Endothelial cell of umbilical vein (primary cell): Measurements from ENCODE around the gene NR3C1. TPM values are rescaled to one million over a fixed set of nuclear protein-coding genes. Genes with fewer than 3 reads are reported as not detected.

ENCODE experiments used
- BruUV-seq: library from RNA; stranded (reverse); fragments of 400-500 nt; replicated peaks from 2 replicates; lab custom pipeline; 2021; lab: Mats Ljungman, UMichigan
- CTCF ChIA-PET: fragments of 300-600, 350-600 bp; sonication (Branson Sonifier 250); formaldehyde crosslinking; loops from one replicate; lab custom pipeline; 2021; ENCODE audit warnings: antibody characterized with exemption, inconsistent platforms; lab: Charles Lee
- POLR2A ChIA-PET: fragments of 300-600, 350-600 bp; sonication (Branson Sonifier 250); formaldehyde crosslinking; loops from one replicate; lab custom pipeline; 2021; ENCODE audit warnings: antibody characterized with exemption, inconsistent platforms; lab: Charles Lee
- DNase-seq: peaks from one replicate; pipeline ENCODE4 v3.0.0-alpha.2; 2011; ENCODE audit warnings: low read depth, low spot score
- FAIRE-seq: peaks from 2 replicates; lab custom pipeline; 2011; peaks lifted over from hg19 to GRCh38; lab: Jason Lieb, UNC
- H2AFZ ChIP-seq: 2 replicates; pipeline ENCODE4 v1.6.0; 2012; ENCODE audit warnings: low read depth, low read length, control low read depth, inconsistent platforms
- H3K27ac ChIP-seq: 2 replicates; pipeline ENCODE4 v1.5.1; 2011; ENCODE audit warnings: low read depth, mild to moderate bottlenecking, control low read depth, low read length, moderate library complexity; ENCODE audit not compliant: insufficient read depth
- H3K27me3 ChIP-seq, 2 experiments: 2 replicates each; pipeline versions ENCODE4 v1.6.0 to v1.6.1; 2011; ENCODE audit warnings: low read length in 2 of 2, mixed read lengths in 1 of 2; ENCODE audit not compliant: control insufficient read depth in 2 of 2, insufficient read depth in 2 of 2
- H3K36me3 ChIP-seq, 2 experiments: 2 replicates in 1 of 2; 3 replicates in 1 of 2; pipeline ENCODE4 v1.5.1; 2011; ENCODE audit warnings: low read length in 2 of 2, mild to moderate bottlenecking in 1 of 2, moderate library complexity in 1 of 2; ENCODE audit not compliant: control insufficient read depth in 2 of 2, insufficient read depth in 2 of 2; ENCODE audit errors: extremely low read depth in 1 of 2
- H3K4me1 ChIP-seq: 3 replicates; pipeline ENCODE4 v1.5.1; 2011; ENCODE audit warnings: mild to moderate bottlenecking, low read length; ENCODE audit not compliant: control insufficient read depth, insufficient read depth; ENCODE audit errors: extremely low read depth
- H3K4me2 ChIP-seq: 2 replicates; pipeline ENCODE4 v1.6.1; 2011; ENCODE audit warnings: low read length, control low read depth, mixed read lengths; ENCODE audit not compliant: insufficient read depth
- H3K4me3 ChIP-seq, 3 experiments: fragments of 200-600 bp in 1 of 3; sonication (generic), shearing (Covaris generic) in 1 of 3; replicated peaks in 1 of 3; 2 replicates each; pipeline ENCODE4 v1.5.1; 2011 to 2016; ENCODE audit warnings: control low read depth in 3 of 3, low read length in 3 of 3, mild to moderate bottlenecking in 2 of 3, inconsistent platforms in 1 of 3, low read depth in 1 of 3, moderate library complexity in 1 of 3; ENCODE audit not compliant: insufficient read depth in 1 of 3
- H3K79me2 ChIP-seq: 2 replicates; pipeline ENCODE4 v1.6.0; 2012; ENCODE audit warnings: low read length, inconsistent platforms; ENCODE audit not compliant: control insufficient read depth, insufficient read depth
- H3K9ac ChIP-seq: replicated peaks from 2 replicates; pipeline ENCODE3; 2011; ENCODE audit warnings: low read length, control low read depth; ENCODE audit not compliant: insufficient read depth; ENCODE audit errors: extremely low read depth
- H3K9me1 ChIP-seq: replicated peaks from 3 replicates; pipeline ENCODE4 v1.6.0; 2011; ENCODE audit warnings: mild to moderate bottlenecking, low read length; ENCODE audit not compliant: control insufficient read depth, insufficient read depth; ENCODE audit errors: extremely low read depth
- H3K9me3 ChIP-seq: replicated peaks from 2 replicates; pipeline ENCODE4 v1.5.1; 2012; ENCODE audit warnings: low read length, inconsistent platforms; ENCODE audit not compliant: control insufficient read depth, insufficient read depth
- H4K20me1 ChIP-seq: replicated peaks from 2 replicates; pipeline ENCODE3; 2011; ENCODE audit warnings: mild to moderate bottlenecking, low read length; ENCODE audit not compliant: control insufficient read depth, insufficient read depth; ENCODE audit errors: extremely low read depth
- EZH2 ChIP-seq: IDR thresholded peaks from 2 replicates; pipeline ENCODE4 v1.6.1; 2012; ENCODE audit warnings: borderline replicate concordance, low read depth, mild to moderate bottlenecking, moderate library complexity, low read length, inconsistent platforms; ENCODE audit not compliant: severe bottlenecking
- FOS ChIP-seq: IDR thresholded peaks from 2 replicates; pipeline ENCODE4 v1.6.1; 2011; ENCODE audit warnings: mild to moderate bottlenecking, low read length, moderate library complexity, borderline replicate concordance; ENCODE audit not compliant: insufficient read depth
- GATA2 ChIP-seq: IDR thresholded peaks from 2 replicates; pipeline ENCODE4 v1.7.0; 2011; ENCODE audit warnings: low read depth, mild to moderate bottlenecking, moderate library complexity, mixed read lengths, low read length; ENCODE audit not compliant: insufficient read length, insufficient read depth
- JUN ChIP-seq: IDR thresholded peaks from 2 replicates; pipeline ENCODE4 v1.6.1; 2011; ENCODE audit warnings: borderline replicate concordance, low read depth; ENCODE audit not compliant: insufficient read length, insufficient read depth
- MAX ChIP-seq: IDR thresholded peaks from 2 replicates; pipeline ENCODE4 v1.6.1; 2011; ENCODE audit not compliant: insufficient read depth, insufficient read length
- MYC ChIP-seq: IDR thresholded peaks from one replicate; pipeline ENCODE4 v1.6.1; 2011; ENCODE audit warnings: mild to moderate bottlenecking, low read depth, low read length
- POLR2A ChIP-seq: IDR thresholded peaks from 2 replicates; pipeline ENCODE4 v1.6.1; 2012; ENCODE audit warnings: low read depth, mild to moderate bottlenecking, control low read depth, low read length
- POLR2AphosphoS5 ChIP-seq: IDR thresholded peaks from 2 replicates; pipeline ENCODE4 v1.6.1; 2012; ENCODE audit warnings: low read depth, mild to moderate bottlenecking, control low read depth, low read length, moderate library complexity; ENCODE audit not compliant: insufficient read depth
- dilution Hi-C: fragments of 300-500 bp; cut with MboI; formaldehyde crosslinking; loops from one replicate; pipeline ENCODE4 v1.15.0; 2019; ENCODE audit warnings: low sequenced_read_pairs; ENCODE audit not compliant: extremely low pct_ligation_motif_present
- intact Hi-C: fragments of 100-400 bp; cut with micrococcal nuclease; formaldehyde crosslinking; loops from one replicate; pipeline ENCODE4 v1.10.0; 2022
- polyA plus RNA-seq, 4 experiments: library from polyadenylated mRNA; depleted of rRNA in 3 of 4; stranded (reverse) in 3 of 4; unstranded in 1 of 4; fragments of >200 nt; gene quantifications; 2 replicates each; pipeline versions ENCODE4 v1.2.1 to v1.2.3, GENCODE V29; 2011 to 2012; ENCODE audit warnings: missing spikeins in 1 of 4
- total RNA-seq: library from RNA; stranded (reverse); gene quantifications from 2 replicates; pipeline ENCODE4 v1.2.3, GENCODE V29; 2021
- TF ChIP-seq, protein P1 (sequence below), 2 donors: IDR thresholded peaks; 1 replicate in 1 of 2; 2 replicates in 1 of 2; pipeline ENCODE4 v1.5.1; 2011; ENCODE audit warnings: low read length in 2 of 2, mild to moderate bottlenecking in 2 of 2, moderate library complexity in 2 of 2, control low read depth in 1 of 2, inconsistent platforms in 1 of 2, low read depth in 1 of 2; ENCODE audit not compliant: insufficient read depth in 1 of 2; ENCODE audit errors: extremely low read depth in 1 of 2

NR3C1 gene
- total and polyA plus RNA-seq, 2 donors (not counting 3 experiments of a cell fraction or from before 2014, with no cell fraction given): 4.1 to 17.0 TPM

GRCh38 chr5:143350751-143351602 is 52.5 kb downstream of the NR3C1 start:
- Histone ChIP-seq H3K9me3 (no peaks in the 10 kb centered on the region), H3K36me3 (no peaks in the 10 kb centered on the region), H4K20me1 (no peaks in the 10 kb centered on the region), H3K4me1 (peaks cover 17% of the 10 kb centered on the region), H3K9ac (no peak overlapping the region), H2AFZ (no peak overlapping the region), H3K27me3 (no peaks in the 10 kb centered on the region), H3K27ac (no peak overlapping the region), H3K79me2 (peaks cover 35% of the 10 kb centered on the region), H3K9me1 (no peaks in the 10 kb centered on the region), H3K4me3 (no peak overlapping the region), H3K4me2 (peak overlapping the region; percentile 25)
- FAIRE-seq (peak; percentile 55), DNase-seq (peak; percentile 72)
- intact Hi-C loops (no loop called here), dilution Hi-C loops (no loop called here)
- ChIA-PET CTCF (interaction anchor here (0.6 to 1.2 kb wide), 4 partner anchors 9 to 349 kb away, joined by 3 to 5 read pairs (median 3); no protein-coding TSS in a partner anchor), POLR2A (no interaction called here)
- peak; percentile 70 for TF ChIP-seq FOS
- TF ChIP-seq MYC: no peak
- peak; percentile 33 for TF ChIP-seq JUN
- BruUV-seq: no TSS peak

GRCh38 chr5:143350341-143350740 is 53.1 kb downstream of the NR3C1 start:
- CTCF ChIA-PET: interaction anchor here (1.2 kb wide), 1 partner anchor 10 kb away, joined by 3 read pairs; no protein-coding TSS in a partner anchor
- no peaks in the 10 kb centered on the region for H3K9me3 ChIP-seq
- POLR2A ChIA-PET: no interaction called here
- no peak overlapping the region for H2AFZ ChIP-seq
- intact Hi-C loops: no loop called here
- dilution Hi-C loops: no loop called here
- DNase-seq: no peak
- H3K4me2 ChIP-seq: peak overlapping the region; percentile 25
- no peak overlapping the region for H3K9ac ChIP-seq
- no peak overlapping the region for H3K27ac ChIP-seq
- TF ChIP-seq, protein P1, sequence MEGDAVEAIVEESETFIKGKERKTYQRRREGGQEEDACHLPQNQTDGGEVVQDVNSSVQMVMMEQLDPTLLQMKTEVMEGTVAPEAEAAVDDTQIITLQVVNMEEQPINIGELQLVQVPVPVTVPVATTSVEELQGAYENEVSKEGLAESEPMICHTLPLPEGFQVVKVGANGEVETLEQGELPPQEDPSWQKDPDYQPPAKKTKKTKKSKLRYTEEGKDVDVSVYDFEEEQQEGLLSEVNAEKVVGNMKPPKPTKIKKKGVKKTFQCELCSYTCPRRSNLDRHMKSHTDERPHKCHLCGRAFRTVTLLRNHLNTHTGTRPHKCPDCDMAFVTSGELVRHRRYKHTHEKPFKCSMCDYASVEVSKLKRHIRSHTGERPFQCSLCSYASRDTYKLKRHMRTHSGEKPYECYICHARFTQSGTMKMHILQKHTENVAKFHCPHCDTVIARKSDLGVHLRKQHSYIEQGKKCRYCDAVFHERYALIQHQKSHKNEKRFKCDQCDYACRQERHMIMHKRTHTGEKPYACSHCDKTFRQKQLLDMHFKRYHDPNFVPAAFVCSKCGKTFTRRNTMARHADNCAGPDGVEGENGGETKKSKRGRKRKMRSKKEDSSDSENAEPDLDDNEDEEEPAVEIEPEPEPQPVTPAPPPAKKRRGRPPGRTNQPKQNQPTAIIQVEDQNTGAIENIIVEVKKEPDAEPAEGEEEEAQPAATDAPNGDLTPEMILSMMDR (IDR thresholded peaks at IDR 0.05; ENCODE audit: extremely low read depth in 1 of 2, insufficient read depth in 1 of 2, low read depth in 1 of 2, low read length in 2 of 2): no peak
- TF ChIP-seq JUN: no peak
- no peak for TF ChIP-seq POLR2AphosphoS5
- no peak for TF ChIP-seq FOS
- no peak for TF ChIP-seq EZH2
- no peak for TF ChIP-seq POLR2A
- TF ChIP-seq MYC: no peak
- TF ChIP-seq MAX: no peak
- TF ChIP-seq GATA2: no peak
- H3K36me3 ChIP-seq: no peaks in the 10 kb centered on the region
- FAIRE-seq: no peak
- no peaks in the 10 kb centered on the region for H3K9me1 ChIP-seq
- no TSS peak for BruUV-seq
- H3K79me2 ChIP-seq: peaks cover 35% of the 10 kb centered on the region
- peaks cover 11% of the 10 kb centered on the region for H3K4me1 ChIP-seq
- no peak overlapping the region for H3K4me3 ChIP-seq
- no peaks in the 10 kb centered on the region for H3K27me3 ChIP-seq
- H4K20me1 ChIP-seq: no peaks in the 10 kb centered on the region
